MV-4-11 (cell line): Measurements from ENCODE around the gene CSF2.

Experiments
- DNase-seq: peaks from one replicate; lab custom pipeline; 2025; lab: John Stamatoyannopoulos, UW

Gene CSF2

DNA sequence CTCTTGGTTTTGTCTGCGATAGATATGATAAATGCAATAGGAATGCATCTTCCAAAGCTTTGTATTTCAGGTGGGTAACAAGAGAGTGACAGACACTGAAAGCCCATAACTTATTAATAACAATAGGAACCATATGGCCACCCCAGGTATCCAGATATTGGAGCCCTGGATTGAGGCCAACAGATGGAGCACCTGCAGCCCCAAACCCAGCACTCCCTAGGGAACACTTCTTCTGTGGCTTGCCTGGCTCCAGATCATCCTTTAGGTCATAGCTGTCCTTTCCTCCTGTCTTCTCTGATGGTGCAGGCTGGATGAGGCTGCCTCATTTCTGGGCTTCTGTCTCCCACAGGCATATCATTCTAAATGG, 18.2 kb upstream of the CSF2 start:
- no peak for DNase-seq

DNA sequence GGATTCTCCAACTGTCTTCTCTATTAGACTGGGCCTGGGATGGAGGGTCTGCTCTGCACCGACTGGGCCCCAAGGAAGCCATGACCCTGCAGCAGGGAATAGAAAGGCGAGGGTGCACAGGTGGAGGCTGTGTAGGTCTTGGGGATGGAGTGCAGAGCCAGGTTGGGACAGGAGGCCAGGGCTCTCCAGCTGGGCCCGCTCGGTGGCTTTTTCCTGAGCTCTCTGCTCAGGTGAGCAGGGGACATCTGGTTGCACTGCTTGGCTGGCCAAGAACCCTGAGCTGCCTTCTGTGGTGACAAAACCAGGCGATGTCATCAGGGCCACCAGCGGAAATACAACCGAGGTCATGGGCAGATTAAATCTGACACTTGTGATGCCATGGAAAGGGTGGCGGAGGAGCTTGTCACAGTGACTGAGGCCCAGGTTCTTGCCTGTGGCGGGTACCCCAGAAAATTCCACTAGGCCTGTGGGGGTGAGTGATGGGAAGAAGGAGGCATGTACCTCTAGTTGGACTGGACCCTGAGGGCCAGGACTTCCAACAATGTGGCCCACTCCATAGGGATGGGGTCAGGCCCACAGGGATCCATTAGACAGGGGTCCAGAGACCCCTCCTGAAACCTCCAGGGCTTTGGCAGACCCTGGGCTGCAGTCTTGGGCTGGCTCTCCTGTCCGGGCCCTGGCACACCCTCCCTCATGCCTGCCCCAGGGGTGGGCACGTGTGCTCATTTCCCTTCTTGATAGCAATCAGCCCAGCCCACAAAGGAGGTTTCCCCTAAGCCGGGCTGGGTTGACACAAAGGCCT, 17.6 kb upstream of the CSF2 start:
- DNase-seq, result no peak

DNA sequence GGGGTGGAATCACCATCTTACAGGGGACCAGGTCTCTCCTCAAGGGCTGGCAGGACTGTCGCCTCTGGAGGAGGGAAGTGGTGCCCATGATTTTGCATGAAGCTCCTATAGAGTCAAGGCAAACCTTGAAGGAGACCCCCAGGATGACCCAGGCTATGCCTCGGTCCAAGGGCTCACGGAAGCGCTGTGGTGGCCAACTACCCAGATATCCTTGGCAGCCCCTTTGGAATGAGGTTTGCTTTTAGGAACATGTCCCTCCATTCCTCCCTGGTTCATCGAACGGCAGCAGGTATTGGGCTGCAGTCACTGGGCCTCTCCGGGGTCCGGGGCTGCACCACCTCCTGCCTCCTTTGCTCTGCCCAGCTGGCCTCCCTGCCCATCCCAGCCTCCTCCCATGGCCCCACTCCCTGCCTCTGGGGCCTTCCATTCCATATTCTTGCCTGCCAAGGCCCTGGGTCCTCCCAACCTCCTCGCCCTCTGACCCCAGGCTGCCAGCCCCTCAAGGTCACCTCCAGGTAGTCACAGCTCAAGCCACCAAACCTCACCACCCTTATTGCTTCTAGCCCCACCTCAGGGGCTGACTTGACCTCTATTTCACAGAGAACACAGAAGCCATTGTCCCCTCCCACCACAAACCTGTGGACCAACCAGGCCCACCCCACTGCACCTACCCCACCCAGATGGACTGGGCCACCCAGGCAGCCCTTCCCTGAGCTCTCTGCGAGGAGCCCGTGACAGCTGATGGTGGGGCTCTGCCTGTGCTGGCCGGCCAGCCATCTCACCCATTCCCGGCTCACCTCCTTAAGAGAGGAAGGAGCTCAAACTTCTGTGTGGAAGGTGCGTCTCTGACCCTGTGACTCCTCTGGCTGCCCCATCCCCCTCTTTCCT, 16.7 kb upstream of the CSF2 start:
- DNase-seq, result no peak

DNA sequence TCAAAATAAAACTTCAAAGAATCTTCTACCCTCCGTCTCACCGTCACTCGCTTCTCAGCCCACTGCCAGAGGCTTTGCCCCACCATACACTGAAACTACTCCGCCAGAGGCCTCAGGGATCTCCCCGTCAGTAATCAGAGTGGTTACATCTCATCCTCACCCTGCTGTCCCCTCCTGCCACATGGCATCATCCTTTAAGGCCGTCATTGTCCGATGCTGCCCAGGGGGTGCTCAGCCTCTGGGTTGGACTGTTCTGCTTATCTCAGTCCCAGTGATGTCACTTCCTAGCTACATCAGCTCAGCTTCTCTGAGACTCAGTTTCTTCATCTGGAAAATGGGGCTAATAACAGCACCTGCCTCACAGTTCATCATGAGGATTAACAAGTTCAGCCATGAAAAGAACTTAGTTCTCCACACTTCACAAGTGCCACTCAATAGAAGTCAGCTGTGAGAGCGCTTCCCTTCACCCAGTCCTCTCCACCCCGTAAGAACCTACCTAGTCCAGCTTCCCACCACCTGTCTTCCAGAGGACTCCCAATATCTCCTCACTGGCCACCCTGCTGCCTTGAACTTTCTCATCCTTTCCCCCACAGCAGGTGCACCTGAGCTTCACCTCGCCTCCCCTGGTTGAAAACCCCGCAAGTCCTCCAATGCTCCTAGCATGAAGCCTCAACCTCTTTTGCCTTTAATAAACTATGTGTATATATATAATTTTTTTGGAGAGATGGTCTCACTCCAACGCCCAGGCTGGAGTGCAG, 15.9 kb upstream of the CSF2 start:
- DNase-seq, result no peak

DNA sequence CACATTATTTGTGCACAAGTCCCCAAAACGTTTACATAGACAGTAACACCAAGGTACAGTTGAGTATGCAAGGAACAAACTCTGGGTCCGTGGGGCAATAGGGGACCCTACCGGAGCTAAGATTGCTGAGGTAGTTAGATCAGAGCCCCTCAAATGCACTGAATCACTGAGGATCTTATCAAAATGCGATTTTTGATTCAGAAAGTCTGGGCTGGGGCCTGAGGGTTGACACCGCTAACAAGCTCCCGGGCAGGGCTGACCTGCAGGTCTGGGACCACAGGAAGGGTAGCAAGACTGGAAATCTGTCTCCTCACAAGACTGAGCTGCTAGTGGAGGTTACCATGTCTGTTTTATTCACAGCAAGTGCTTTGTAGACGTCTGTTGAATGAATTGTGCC, 14.9 kb upstream of the CSF2 start:
- no peak for DNase-seq

DNA sequence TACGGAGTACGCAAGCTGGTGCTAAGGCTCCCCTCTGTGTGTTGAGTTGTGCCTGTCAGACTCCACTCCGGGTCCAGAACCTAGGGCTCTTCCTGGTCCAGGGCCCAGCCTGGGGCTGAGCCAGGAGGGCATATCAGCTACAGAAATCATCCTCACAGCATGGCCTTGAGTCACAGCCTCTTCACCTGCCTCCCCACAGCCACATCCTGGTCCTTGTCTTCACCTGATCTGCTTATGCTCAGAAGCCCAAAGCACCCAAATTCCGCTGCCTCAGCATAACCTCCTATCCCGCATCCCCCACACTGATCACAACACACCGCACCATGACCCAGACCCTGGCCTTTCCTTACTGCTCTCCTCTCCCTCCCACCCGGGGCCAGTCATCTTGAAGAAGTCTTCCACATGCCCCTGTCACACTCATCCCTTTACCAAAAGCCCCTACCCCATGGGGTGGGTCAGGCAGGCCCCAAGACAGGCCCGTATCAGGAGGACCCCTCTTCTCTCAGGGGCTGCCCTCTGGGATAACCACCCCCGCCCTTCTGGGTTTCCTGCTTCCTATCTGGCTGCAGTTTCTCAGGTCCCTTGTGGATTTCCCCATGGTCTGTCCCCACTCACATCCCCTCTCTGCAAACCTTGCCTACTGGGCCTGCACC, 14.4 kb upstream of the CSF2 start:
- no peak for DNase-seq

DNA sequence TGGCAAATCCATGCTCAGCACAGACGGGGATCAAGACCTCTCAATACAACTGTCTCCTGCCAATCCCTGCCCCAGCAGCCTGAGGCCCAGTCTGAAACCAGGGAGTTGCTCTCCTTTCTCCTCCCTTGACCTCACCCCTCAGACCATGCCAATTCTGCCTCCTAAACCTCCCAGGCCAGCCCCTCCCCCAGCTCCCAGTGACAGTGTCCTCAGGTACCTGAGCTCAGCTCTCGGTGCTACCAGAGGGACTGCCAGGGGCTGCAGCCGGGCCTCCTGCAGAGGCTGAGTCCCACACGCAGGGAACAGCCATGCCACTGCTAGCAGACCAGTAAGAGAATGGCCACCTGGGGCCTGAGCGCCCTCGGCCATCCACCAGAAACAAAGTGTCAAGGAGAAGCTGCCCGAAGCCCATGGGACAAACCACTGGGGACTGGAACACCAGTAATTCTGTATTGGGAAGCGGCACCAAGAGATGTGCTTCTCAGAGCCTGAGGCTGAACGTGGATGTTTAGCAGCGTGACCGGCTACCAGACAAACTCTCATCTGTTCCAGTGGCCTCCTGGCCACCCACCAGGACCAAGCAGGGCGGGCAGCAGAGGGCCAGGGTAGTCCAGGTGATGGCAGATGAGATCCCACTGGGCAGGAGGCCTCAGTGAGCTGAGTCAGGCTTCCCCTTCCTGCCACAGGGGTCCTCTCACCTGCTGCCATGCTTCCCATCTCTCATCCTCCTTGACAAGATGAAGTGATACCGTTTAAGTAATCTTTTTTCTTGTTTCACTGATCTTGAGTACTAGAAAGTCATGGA, 13.7 kb upstream of the CSF2 start:
- DNase-seq, result no peak

DNA sequence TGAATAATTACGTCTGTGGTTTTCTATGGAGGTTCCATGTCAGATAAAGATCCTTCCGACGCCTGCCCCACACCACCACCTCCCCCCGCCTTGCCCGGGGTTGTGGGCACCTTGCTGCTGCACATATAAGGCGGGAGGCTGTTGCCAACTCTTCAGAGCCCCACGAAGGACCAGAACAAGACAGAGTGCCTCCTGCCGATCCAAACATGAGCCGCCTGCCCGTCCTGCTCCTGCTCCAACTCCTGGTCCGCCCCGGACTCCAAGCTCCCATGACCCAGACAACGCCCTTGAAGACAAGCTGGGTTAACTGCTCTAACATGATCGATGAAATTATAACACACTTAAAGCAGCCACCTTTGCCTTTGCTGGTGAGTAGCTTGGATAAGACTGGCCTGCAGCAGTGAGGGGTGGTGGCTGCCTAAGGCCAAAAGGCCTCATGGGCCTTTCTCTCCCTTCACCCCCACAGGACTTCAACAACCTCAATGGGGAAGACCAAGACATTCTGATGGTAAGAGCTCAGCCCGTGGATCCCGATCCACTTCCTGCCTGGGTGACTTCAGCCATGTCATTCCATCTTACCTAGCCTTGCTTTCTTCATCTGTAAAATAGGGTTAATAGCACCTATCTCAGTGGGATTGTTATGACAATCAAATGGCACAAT, 13.0 kb upstream of the CSF2 start, which contains the start of gene IL3:
Gene IL3, plus strand, starts transcription at position 155 of the 661 bp plus-strand sequence. Its CDS starts 52 bp downstream, at position 207.
- no peak for DNase-seq

DNA sequence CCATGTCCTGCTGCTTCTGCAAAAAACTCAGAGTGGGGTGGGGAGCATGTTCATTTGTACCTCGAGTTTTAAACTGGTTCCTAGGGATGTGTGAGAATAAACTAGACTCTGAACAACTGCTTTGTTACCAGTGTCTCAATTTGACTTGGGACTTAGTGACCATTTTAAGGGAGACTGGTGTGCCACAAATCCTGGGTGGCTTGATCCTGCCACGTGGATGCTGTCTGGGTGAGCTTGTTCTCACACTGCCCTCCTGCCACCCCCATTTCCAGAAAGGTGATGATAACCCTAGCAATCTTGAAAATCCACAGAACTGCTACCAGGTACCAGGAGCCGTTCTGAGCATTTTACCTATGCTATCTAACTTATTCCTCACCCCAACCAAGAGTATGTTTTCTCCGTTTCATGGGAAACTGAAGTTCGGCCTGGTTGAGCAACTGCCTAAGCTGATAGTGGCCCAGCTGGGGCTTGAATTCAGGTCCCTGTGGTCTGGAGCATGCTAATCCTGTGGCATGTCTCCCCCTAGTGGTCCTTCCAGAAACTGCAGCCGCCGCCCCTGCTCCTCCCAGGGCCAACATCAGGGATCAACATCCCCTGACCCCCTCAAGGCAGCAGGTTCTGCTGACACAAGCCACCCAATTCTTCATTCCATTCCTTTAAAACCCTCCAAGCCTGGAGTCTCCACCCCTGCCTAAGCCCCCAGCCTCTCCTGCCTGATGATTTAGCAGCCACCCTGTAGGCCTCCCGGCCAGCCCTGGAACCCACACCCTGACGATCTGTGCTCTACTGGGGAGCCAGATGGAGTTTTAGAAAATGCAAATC, 10.3 kb upstream of the CSF2 start:
- DNase-seq, result peak; percentile 78

DNA sequence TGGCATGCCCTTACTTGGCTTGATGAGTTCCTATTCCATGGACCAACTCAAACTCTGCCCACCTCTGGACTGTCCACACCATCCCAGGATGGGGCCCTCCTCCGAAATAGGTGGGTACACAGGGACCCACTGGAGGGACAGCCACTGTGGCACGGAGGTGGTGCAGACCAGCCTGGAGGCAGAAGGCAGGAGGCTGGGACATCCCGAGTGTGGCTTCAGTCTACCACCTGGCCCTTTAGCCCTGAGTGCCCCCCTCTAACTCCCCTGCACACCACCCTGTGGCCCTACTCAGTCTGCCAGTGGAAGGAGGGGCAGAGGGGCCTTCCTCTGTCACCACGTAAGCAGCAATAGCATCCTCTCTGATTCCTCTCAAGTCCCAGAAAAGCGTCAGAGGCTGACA, 9.4 kb upstream of the CSF2 start:
- DNase-seq, result no peak

DNA sequence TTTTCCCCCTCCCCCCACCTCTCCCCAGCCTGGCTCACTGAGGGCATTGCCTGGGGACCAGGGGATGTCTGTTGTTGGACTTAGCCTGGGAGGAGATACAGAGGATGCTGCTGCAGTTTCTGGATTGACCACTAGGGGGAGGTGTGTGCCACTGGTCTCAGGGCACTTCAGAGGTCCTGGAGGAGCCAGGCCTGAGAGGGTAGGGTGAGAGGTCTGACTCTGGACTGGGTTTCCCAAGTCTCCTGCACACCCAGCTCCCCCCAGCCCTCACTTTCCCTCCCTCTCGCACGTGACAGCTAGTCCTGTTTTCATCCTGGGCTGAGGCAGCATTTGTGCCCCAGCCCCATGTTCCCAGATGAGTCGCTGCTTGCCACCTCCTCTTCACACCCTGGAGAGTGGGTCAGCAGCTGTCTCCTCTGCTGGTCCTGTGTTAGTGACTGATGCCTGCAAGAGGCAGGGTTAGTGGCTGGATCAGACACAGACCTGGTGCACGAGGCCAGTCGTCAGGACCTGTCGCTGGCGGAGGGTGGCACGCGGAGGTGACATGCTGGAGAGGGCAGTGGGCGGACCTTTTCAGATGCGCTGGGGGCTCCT, 8.8 kb upstream of the CSF2 start:
- peak; percentile 65 for DNase-seq

DNA sequence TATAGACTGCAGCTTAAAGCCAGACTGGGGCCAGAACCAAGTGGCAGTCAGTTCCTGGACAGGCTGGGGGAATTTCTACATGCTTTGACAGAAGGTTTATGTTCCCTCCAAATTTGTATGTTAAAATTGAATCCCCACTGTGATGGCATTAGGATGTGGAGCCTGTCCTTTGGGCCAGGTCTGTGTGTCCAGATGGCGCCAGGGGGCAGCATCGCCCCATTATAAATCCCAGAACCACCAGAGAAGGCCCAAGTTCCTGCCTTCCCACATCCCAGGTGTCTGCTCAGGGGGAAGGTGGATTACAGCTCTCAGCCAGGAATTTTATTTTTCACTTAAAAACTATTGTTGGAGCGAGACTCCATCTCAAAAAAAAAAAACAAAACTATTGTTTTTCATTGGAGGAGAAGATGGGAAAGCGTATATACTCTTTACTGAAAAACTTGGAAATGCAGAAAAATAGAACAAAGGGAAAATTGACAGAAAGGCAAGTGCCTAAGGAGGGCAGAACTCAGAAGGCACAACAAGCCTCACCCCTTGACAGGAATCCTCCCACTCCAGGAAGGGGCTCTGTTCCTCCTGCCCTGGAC, 8.1 kb upstream of the CSF2 start:
- DNase-seq, result peak; percentile 50

DNA sequence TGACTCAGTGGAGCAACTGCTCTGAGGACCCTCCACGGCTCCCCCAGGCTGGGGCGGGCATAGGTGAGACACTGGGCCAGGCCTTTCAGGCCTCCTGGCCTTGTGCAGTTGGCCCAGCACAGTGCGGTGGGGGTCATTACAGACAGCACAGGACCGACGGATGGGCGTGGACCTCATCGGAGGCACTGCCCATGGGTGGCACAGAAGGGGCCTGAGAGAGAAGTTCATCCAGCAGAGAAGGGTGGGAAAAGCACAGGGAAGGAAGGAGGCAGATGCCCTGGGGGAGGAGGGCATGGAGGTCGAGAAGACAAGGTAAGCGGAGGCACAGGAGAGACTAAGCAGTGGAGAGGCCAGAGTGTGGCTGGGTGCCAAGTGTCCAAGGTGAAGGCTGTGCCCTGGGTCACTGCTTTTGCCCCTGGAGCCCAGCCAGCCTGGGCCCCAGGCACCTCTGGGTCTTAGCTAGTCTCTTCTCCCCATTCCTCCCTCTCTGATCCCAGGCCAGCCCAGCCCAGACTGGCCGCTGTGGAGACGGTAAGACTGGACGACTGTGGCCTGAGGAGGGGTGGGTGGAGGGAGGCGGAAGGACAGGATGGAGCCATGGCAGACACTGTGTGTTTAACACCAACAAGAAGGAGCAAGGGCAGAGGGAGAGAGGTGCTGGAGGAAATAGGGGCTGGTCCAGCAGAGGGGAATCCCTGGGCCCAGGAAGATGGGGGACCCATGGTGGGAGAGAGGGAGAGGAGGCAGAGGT, 7.5 kb upstream of the CSF2 start:
- no peak for DNase-seq

DNA sequence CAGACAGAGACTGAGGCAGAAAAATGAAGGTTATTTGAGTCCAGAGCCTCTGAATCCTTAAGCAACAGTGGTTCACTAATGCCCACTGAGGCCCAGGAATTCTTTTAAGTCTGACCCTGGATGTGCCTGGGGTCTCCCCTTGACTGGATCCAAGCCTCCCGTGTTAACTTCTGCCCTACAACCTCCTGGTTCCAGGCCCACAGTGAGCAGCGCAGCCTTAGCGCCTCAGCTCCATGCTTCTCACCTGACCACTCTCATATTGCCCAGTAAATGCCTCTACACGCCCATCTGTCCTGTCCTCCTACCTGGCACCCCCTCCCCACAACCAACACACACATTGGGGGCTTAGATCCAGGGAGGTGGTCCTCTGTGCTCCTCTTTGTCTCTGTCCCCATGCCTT, 6.7 kb upstream of the CSF2 start:
- DNase-seq, result no peak

DNA sequence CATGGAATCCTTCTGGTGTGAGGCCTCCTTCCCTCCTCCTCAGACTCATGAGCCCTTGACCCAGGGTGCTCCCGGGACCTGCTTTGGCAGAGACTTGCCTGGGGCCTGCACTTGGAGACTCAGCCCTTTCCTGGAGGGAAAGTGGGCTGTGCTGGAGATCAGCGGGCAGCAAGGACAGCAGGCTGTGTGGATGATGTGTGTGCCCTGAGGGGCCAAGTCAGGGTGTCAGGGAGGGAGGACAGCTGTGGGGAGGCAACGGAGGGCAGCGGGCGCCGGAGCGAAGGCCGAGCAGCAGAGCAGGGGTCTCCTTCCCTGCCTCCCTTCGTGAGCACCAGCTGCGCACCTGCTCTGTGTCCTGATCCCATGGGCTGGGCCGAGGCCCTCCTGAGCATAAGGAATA, 6.1 kb upstream of the CSF2 start:
- DNase-seq, result no peak

DNA sequence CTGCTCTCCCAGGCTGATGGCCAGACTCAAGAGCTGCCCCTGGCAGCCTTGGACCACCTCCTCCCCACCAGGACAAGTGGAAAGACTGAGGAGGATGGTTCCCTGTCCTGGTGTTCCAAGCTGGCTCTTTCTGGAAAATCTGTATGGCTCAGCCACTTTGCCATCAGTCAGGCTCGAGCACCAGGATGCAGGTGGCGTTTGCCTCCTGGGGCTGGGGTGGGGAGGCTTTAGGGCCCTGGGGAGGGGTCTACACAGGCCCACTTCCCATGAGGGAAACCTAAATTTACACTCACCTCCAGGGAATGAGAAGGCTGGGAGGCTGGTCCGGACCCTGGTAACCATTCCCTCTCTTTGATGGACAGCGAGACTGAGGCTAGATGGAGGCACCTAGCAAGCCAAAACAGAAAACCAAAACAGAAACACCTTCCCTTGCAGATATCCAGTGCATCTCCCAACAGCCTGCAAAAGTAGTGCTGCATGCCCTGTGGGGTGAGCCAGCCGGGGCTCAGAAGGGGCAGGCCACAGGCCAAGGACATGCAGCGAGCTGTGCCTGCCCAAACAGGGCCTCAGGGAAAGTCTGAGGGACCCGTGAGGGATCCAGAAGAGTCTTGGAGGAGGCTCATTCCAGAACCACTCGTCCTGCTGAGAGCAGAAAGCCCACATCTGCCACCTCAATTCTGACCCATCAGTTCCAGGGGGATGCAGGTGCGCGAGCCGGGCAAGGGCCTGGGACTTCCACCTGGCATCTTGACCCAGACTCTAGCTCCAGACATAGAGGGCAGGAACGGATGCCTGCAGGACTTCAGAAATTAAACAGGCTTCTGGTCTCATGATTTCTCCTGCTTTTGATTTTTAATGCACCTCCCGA, 5.4 kb upstream of the CSF2 start:
- no peak for DNase-seq

DNA sequence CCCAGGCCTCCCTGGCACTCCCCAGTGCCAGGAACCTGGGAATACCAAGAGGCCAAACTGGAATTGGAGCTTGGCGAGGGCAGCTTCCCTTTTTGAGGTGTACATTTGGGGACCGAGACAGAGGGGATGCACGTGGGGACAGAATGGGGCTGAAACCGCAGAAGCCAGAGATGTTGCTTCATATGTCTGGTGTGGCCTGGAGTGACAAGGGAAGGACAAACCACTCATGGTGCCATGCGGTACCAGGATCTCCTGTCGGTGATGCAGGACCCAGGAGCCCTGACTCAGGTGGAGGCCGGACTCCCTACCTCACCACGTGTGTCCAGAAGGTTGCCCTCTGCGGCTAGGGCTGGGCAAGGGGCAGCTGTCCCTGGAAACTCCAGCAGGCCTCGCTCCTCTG, 4.0 kb upstream of the CSF2 start:
- peak; percentile 85 for DNase-seq
